Measurements from ENCODE around the gene ZNF438. TPM values are rescaled to one million over a fixed set of nuclear protein-coding genes. Genes with fewer than 3 reads are reported as not detected.
"Not testable (repeated sequence)": the region's sequence is repeated elsewhere in the genome, so short reads cannot be mapped to it uniquely, and the experiment has no call there.

ZNF438 gene
- total RNA-seq, 1 experiment from 2014 or later, result 0.83 TPM

DNA sequence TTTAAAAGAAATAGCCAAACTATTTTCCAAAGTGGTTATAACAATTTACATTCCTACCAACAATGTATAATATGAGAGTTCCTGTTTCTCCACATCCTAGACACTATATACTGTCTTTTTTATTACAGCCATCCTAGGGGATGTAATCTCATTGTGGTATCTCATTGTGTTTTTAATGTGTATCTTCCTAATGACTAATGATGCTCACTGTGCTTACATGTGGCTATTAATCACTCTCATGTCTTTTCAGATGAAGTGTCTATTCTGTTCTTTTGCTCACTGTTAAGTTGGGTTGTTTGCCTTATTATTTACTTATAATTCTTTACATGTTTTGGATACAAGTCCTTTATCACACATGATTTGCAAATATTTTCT lies 71.8 kb downstream of the ZNF438 start:
- H4K20me1 ChIP-seq (ENCODE audit: control insufficient read depth, insufficient read depth, insufficient read length), result no peaks in the 10 kb centered on the region
- TF ChIP-seq, protein P1, sequence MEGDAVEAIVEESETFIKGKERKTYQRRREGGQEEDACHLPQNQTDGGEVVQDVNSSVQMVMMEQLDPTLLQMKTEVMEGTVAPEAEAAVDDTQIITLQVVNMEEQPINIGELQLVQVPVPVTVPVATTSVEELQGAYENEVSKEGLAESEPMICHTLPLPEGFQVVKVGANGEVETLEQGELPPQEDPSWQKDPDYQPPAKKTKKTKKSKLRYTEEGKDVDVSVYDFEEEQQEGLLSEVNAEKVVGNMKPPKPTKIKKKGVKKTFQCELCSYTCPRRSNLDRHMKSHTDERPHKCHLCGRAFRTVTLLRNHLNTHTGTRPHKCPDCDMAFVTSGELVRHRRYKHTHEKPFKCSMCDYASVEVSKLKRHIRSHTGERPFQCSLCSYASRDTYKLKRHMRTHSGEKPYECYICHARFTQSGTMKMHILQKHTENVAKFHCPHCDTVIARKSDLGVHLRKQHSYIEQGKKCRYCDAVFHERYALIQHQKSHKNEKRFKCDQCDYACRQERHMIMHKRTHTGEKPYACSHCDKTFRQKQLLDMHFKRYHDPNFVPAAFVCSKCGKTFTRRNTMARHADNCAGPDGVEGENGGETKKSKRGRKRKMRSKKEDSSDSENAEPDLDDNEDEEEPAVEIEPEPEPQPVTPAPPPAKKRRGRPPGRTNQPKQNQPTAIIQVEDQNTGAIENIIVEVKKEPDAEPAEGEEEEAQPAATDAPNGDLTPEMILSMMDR (conservative IDR thresholded peaks at IDR 0.05), result no peak
- no peak overlapping the region for H2AFZ ChIP-seq (ENCODE audit: low read length)
- Mint-ChIP-seq H3K36me3 (ENCODE audit: insufficient read depth in 1 of 3, low read depth in 3 of 3) (no peaks in the 10 kb centered on the region), H3K4me3 (no peak overlapping the region), H3K27ac (no peak overlapping the region), H3K4me1 (no peaks in the 10 kb centered on the region), H3K9me3 (no peaks in the 10 kb centered on the region), H3K27me3 (ENCODE audit: low read depth) (no peaks in the 10 kb centered on the region)
- H3K4me1 ChIP-seq (ENCODE audit: insufficient read depth, low read length), result no peaks in the 10 kb centered on the region
- H3K23me2 ChIP-seq (ENCODE audit: insufficient read length, low read depth, low read length, poor library complexity, severe bottlenecking), result no peaks in the 10 kb centered on the region
- H3K23ac ChIP-seq (ENCODE audit: insufficient read length, low read depth, low read length), result no peak overlapping the region
- no peak overlapping the region for H2BK120ac ChIP-seq (ENCODE audit: low read depth, low read length, poor library complexity, severe bottlenecking)
- H2BK12ac ChIP-seq (ENCODE audit: insufficient read length, low read depth, low read length), result no peak overlapping the region
- H3K9me3 ChIP-seq (ENCODE audit: control insufficient read depth, low read depth, low read length), result no peaks in the 10 kb centered on the region
- no peak overlapping the region for H3K4ac ChIP-seq (ENCODE audit: low read depth, low read length)
- no peak overlapping the region for H3K4me2 ChIP-seq (ENCODE audit: insufficient read depth, insufficient read length, low read length)
- H3T11ph ChIP-seq (ENCODE audit: low read length), result no peak overlapping the region
- H3K27me3 ChIP-seq (ENCODE audit: insufficient read depth, low read length), result no peaks in the 10 kb centered on the region
- H2BK15ac ChIP-seq (ENCODE audit: low read depth, low read length), result no peak overlapping the region
- DNase-seq, result no peak
- H2AK5ac ChIP-seq (ENCODE audit: insufficient read length, low read length), result no peak overlapping the region
- no peaks in the 10 kb centered on the region for H3K79me2 ChIP-seq (ENCODE audit: insufficient read depth, low read length)
- no peak overlapping the region for H2BK20ac ChIP-seq (ENCODE audit: low read depth, low read length, poor library complexity, severe bottlenecking)
- no peak overlapping the region for H3K14ac ChIP-seq (ENCODE audit: insufficient read depth, low read length)
- no peak overlapping the region for H3K9ac ChIP-seq (ENCODE audit: extremely low read depth, insufficient read length, low read length)
- H3K27ac ChIP-seq (ENCODE audit: insufficient read length, low read depth, low read length), result no peak overlapping the region
- no peak overlapping the region for H4K8ac ChIP-seq (replicated peaks; ENCODE audit: insufficient read length, low read depth, low read length)
- H3K79me1 ChIP-seq (ENCODE audit: insufficient read depth, low read depth, low read length, poor library complexity, severe bottlenecking), result no peaks in the 10 kb centered on the region
- no peak overlapping the region for H3K56ac ChIP-seq (ENCODE audit: insufficient read length, low read depth, low read length)
- H4K5ac ChIP-seq (ENCODE audit: insufficient read length, low read depth, low read length), result no peak overlapping the region
- no peak overlapping the region for H4K91ac ChIP-seq (ENCODE audit: insufficient read length, low read depth, low read length)
- H2BK5ac ChIP-seq (ENCODE audit: insufficient read length, low read length), result no peak overlapping the region
- no peak overlapping the region for H3K18ac ChIP-seq (ENCODE audit: insufficient read length, low read depth, low read length)

DNA sequence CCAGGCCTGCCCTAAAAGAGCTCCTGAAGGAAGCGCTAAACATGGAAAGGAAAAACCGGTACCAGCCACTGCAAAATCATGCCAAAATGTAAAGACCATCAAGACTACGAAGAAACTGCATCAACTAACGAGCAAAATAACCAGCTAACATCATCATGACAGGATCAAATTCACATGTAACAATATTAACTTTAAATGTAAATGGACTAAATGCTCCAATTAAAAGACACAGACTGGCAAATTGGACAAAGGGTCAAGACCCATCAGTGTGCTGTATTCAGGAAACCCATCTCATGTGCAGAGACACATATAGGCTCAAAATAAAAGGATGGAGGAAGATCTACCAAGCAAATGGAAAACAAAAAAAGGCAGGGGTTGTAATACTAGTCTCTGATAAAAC lies 82.4 kb downstream of the ZNF438 start:
- not testable (repeated sequence) for H2BK15ac ChIP-seq (ENCODE audit: low read depth, low read length); H3K9me3 ChIP-seq (ENCODE audit: control insufficient read depth, low read depth, low read length); H2BK120ac ChIP-seq (ENCODE audit: low read depth, low read length, poor library complexity, severe bottlenecking); H2AK5ac ChIP-seq (ENCODE audit: insufficient read length, low read length); H4K8ac ChIP-seq (replicated peaks; ENCODE audit: insufficient read length, low read depth, low read length); H4K5ac ChIP-seq (ENCODE audit: insufficient read length, low read depth, low read length); H4K20me1 ChIP-seq (ENCODE audit: control insufficient read depth, insufficient read depth, insufficient read length); H2BK20ac ChIP-seq (ENCODE audit: low read depth, low read length, poor library complexity, severe bottlenecking); DNase-seq; H3K4me1 Mint-ChIP-seq; H3K4me1 ChIP-seq (ENCODE audit: insufficient read depth, low read length); H3K9ac ChIP-seq (ENCODE audit: extremely low read depth, insufficient read length, low read length); H3K36me3 Mint-ChIP-seq (ENCODE audit: insufficient read depth in 1 of 3, low read depth in 3 of 3); H2BK5ac ChIP-seq (ENCODE audit: insufficient read length, low read length); H2BK12ac ChIP-seq (ENCODE audit: insufficient read length, low read depth, low read length); H3K27me3 Mint-ChIP-seq (ENCODE audit: low read depth); H3K27me3 ChIP-seq (ENCODE audit: insufficient read depth, low read length); H3K4me2 ChIP-seq (ENCODE audit: insufficient read depth, insufficient read length, low read length); H3K27ac Mint-ChIP-seq; H3K4me3 Mint-ChIP-seq; H4K91ac ChIP-seq (ENCODE audit: insufficient read length, low read depth, low read length); H3K56ac ChIP-seq (ENCODE audit: insufficient read length, low read depth, low read length); H3K23me2 ChIP-seq (ENCODE audit: insufficient read length, low read depth, low read length, poor library complexity, severe bottlenecking); H2AFZ ChIP-seq (ENCODE audit: low read length); H3K79me1 ChIP-seq (ENCODE audit: insufficient read depth, low read depth, low read length, poor library complexity, severe bottlenecking); H3K79me2 ChIP-seq (ENCODE audit: insufficient read depth, low read length); H3K18ac ChIP-seq (ENCODE audit: insufficient read length, low read depth, low read length); H3K14ac ChIP-seq (ENCODE audit: insufficient read depth, low read length); H3K23ac ChIP-seq (ENCODE audit: insufficient read length, low read depth, low read length); H3K4ac ChIP-seq (ENCODE audit: low read depth, low read length); H3T11ph ChIP-seq (ENCODE audit: low read length); H3K27ac ChIP-seq (ENCODE audit: insufficient read length, low read depth, low read length)
- peaks cover 10 to 15% of the 10 kb centered on the region in 2 experiments; a peak in 4 of 5 replicates for H3K9me3 Mint-ChIP-seq
- WGBS (ENCODE audit: extremely low coverage, insufficient read length, low lambda C conversion rate), result no CpG with 5 or more reads among the region's 4 CpGs
